ENCODE measurements around the gene MACROD2.

Gene MACROD2

DNA sequence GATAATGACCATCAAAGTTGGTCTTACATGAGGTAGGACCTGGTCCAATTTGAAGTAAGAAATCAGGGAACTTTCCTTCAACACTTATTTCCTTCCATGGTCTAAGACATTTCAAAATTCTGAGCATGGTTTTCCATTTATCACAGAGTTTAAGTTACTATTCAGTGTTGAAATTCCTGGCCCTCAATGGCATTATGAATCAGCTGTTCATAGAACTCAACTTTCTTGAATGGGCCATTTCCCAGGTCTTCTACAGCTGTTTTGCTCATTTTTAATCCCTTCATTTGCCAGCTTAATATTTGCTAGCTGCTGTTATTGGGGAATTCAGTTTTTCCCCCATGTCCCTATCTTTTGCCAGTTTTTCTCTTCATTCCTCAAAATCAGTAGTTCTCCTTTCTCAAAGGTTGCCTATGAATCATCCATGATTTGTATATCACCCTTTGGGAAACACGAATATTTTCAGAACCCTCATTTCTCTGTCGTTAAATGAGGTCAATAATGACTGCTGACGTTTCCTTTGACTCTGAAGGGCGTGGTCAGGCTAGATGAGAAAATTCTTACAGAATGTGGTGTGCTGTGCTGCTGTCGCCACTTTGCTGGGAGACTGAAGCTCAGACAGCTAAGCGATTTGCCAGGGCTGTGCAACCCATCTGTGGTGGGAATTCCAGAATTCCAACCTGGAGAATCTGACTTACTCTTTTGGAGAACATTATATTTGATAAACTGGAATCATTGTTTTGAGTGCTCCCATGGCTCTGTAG is 558.6 kb downstream of the MACROD2 start:
- FAIRE-seq: no peak

DNA sequence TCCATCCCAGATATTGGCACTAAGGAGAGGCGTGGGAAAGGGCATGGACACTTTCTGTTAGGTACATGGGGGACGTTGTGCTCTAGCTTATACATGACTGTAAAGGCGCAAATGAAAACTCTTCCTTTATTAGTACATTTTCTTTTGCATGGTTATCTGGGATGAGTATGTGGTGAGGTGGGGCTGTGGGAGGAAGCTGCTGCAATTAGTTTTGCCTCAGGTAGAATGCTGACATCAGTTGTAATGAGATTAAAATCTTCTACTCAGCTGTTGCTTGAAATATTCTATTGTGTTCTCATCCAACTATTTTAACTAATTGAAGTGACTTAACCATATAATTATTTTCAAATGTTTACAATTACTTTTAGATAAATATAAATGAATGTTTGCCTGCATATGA is 560.4 kb downstream of the MACROD2 start:
- no peak for FAIRE-seq

DNA sequence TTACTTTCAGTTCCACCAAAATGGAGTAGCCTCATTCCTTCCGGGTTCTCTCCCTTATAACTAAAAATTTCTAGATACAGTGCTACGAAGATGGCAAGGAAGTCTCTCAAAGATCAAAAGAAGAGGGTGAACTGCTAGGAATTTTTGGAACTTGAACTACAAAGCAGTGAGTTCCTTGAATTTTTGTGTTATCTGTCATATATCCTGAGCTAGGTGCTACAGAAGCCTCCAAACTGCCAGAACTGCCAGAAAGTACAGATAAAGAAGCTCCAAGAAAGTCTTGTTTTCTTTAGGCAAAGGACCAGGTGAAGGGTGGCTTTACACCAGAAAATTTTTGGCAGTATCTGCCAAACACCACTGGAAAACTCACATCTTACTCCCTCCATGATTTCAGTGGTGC is 560.9 kb downstream of the MACROD2 start:
- FAIRE-seq: no peak

DNA sequence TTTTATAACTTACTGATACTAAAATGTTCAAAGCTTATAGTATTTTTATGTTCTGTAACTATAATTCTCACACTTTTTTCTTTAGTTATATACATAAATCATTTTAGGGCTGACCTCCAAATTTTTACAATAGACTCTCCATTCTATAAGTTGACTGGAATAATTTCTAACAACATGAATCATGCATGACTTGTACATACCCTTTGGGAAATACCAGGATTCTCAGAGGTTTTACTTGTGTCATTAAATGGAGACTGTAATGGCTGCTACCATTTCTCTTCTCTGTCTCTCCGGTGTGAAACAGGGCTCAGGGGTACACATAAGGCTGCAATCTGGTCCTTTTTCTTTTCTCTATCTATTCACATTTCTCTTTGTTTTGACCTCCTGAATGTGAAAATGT is 564.3 kb downstream of the MACROD2 start:
- FAIRE-seq: no peak

DNA sequence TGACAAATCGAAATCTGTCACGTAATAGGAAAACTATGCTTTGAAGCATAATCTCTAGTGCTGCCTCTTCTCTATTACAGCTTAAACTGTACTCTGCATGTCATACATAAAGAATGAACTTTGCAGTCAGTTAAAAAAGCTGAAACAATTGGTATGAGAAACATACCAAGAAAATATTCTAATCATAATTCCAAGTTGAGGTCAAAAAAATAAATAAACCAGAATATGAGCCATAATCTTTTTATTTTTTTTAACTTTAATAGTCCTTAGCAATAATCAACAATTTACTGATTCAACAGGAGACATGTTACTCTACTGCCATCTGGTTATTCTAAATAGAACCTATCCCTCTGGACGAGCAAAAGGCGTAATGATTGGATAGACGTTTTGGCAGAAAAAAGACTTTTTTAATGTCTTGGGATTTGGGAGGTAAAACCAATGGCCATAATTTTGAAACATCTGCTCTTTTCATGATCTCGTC is 566.5 kb downstream of the MACROD2 start:
- no peak for FAIRE-seq

DNA sequence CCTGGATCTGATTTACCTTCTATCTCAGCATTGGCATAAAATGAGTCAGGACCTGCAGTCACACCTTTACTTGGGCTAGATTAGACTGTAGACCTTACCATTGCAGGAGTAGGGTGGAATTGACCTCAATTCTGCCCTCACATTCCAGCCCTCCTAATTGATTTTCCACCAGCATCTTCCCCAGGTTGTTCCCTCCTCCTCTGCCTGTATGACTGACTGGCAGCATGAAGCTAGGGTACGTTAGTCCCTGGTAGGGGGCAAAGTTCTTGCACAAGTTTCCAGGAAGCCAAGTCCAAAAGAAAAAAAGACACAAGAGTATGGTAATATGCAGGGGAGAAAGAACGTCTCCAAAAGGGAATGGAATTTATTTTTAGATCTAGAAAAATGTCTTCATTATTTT is 567.7 kb downstream of the MACROD2 start:
- no peak for FAIRE-seq

DNA sequence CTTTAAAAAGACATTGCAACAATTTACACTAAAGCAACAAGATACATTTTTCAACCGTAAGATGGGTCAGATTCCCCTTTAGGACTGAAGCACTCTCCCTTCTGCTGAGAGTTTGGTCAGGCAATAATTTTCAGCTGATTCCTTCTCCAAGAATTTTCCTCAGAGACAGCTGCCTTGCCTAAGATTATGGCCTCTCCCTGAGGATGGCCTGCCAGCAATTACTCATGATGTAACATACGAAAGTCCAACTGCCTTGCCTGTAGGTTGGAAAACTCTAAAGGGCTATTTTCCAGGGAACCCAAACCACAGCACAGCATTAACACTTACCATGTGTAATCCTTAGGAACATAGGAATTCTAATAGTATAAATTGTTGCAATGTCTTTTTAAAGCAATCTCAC is 571.2 kb downstream of the MACROD2 start:
- no peak for FAIRE-seq

DNA sequence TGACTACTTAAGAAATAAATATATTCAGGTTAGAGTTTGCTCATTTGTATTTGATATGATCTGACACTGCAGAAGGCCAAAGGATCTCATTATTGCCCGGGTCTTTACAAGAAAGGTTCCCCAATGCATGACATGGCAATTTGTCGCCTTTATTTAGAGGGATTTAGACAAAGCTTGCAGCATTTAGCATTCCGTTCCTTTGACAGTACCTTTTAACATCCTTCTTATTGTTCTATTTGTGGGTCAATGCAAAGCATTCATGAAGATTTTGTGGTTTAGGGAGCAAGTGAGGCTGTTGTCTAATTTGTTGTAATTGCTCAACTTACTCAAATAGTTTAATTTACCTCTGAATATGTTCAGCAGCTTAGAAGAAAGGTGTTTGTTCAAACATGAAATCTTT is 572.9 kb downstream of the MACROD2 start:
- FAIRE-seq: no peak

DNA sequence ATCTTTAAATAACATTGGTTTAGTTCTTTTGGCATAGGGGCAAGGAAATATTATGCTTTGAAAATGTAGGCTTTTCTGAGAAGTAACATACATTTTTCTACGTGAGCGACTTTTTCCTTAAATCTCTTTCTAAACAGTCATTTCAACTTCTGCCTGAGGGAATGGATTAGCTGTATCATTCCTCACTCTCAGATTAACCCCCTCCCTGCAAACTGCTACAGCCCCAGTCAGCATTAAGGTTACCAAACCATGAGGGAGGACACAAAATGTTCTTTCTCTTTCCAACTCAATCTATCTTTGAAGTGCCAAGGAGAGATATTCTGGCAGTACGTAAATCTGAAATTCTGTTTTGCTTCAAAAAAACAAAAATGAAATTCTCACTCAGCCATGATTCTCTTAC is 573.4 kb downstream of the MACROD2 start:
- FAIRE-seq: no peak

DNA sequence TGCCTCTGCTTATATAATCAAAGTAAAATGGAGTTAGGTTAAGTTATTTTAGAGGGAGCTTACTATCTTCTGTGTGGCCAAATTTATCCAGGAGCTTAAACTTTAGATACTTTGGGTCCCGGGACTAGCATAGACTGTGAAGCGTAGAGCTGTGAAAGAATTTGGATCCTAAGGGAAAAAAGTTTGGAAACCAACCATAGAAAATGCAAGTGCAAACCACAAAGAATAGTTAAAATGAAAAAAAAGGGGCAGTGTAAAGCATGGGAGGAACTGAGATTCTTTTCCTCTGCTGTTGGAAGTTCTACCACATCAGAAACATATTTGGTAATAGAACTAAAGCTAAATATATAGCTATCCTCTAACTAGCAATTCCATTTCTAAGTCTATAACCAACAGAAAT is 574.3 kb downstream of the MACROD2 start:
- FAIRE-seq: no peak

DNA sequence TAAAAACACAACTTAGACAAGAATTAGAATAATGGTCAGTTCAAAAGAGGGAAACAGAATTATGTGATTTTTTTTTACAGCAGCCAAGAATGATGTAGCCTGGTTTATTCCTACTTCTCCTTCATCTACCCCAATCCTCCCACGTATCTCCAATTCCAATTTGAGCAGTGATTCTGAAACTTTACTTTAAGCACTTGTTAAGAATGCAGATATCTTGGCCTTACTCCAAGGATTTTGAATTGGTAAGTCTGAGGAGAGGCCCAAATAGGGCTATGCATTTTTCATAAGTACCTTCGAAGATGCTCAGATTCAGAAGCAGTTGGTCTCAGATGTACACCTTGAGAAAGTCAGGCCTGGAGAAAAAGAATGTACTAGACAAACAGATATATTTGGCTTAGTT is 575.5 kb downstream of the MACROD2 start:
- no peak for FAIRE-seq

DNA sequence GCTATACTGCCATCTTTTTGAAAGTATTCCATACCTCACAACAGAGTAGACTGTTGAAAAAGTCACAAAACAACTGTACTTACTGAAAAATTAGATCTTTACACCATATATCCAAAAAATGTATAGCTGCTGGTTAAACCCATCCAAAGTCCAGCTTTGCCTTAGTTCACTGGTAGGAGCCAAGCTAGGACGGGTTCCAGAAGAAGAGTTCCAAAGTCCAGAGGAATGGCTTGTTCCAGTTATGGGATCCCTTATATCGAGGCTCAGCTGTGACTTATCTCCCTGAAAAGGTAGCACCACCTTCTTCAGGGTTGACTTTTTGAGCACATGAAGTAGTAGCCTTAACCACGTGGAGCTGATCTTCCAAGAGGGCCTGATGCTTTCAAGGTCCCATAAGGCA is 578.4 kb downstream of the MACROD2 start:
- no peak for FAIRE-seq

DNA sequence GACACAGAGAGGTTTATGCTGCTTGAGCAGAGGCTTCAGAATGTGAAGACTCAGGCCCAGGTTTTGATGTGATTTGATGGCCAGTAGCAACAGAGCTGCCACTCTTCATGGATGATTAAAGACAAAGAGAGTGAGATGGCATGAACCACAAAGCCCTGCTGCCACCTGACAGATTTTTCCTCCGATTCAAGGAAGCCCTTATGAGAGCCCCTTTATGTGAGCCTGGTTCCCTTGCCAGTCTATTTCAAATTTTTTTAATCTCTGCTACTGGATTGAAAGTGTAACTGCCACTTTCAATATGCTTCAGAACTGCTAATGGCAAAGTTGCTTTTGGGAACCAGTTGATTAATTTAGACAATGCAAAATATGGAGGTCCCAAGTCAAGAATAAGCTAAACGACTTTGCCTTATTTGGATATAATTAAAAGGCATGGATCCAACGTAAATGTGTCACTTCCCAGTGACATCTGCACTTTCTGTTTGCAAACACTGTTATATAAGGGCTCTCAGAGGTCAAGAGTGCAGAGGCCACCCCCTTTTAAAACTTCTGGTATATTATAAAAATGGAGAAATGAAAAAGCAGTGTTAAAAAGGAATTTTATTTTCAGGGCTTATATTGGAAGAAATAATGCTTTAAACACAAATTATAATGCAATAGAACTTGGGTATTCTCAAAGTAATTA is 581.0 kb downstream of the MACROD2 start:
- FAIRE-seq: no peak

DNA sequence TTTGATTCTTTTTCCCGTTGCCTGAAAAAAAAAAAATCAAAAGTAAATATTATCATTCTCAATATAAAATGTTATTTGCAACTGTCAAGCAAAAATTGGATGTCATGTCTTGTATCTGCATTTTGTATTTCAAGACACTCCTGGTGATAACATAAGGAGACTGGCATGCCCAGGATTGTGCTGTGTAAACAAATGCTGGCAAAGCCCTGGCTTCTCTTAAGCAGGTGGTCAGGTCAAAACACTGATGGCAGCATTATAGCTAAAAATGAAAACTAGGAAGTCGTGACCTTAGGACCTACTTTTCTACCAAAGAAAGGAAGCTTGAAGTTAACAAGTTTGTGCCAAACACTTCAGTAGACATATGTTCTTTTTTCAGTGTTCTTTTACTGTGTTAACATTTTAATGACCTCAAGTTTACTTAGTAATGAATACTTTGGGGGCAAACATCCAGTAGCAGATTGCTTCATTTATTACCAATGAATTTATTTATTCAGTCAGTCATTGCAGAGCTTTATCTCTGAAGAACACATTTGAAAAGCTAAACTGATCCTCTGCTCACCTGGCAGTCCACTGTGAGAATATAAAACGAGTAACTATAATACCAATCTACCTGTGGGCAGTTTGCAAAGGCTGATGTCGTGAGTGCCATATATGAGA is 585.2 kb downstream of the MACROD2 start:
- no peak for FAIRE-seq

DNA sequence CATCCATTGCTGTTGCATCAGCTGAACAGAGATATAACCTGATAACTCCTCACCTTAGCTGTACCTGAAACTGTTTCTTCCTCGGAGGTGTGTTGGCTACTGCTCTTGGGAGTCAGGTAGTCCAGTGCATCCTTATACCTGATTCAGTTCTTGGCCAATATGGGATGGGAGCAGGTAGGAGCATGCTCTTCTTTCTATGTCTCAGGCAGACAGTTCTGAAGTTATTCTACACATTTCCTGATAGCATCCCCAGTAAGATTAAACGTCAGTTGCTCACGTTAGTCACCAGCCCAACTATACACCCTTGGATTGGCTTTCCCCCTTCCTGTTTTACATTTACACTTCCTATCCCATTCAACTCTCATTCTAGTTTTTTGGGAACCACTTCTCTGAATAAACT is 586.4 kb downstream of the MACROD2 start:
- FAIRE-seq: no peak

DNA sequence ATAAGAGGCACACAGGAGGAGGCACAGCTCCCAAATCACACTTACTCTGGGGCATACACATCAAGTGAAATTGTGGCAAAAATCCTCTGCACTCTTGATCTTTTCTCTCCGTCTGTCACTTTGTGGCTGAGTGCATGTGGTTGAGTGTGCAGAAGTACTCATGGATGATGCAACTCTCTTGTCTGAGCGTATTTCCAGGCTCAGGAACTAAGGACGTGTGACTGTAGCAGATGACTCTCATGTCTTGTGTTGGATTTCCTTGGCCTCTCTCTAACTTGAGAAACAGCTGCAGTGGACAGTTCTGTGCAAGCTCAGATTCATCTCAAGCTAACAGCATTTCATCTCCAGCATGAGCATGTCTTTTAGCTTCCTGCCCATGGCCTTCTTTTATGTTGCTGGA is 587.5 kb downstream of the MACROD2 start:
- FAIRE-seq: no peak

DNA sequence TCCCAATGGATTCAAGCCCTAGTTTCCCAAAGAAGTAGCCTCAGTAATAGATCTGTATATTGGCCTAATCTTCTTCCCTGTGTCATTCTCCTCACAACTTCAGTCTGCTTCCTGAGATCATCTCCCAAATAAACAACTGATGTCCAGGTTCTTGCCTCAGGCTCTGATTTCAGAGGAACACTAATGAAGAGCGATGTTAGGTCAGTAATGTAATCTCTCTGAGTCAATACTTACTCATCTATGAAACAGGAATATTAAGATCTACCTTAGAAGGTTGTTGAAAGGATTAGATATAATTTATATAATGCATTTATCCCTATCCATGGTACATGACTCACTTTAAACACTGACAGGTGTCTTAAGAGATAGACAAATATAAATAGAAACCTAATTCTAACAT is 588.1 kb downstream of the MACROD2 start:
- FAIRE-seq: no peak

DNA sequence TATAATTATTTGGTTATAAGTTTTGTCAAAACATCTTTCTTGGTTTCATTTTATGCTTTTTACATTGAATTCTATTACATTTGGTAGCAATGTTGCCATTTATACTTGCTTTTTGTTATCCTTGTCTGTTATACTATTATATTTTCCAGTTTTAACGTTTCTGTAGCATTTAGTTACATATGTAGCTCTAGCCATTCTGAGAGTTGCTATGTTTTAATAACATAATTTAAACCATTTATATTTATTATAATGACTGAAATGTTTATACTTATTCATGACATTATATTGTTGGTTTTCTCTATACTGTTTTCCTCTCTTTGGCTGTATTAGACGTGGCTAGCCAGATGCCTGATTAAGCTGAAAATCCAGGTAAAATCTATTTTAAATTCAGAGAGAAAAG is 594.1 kb downstream of the MACROD2 start:
- FAIRE-seq: no peak

DNA sequence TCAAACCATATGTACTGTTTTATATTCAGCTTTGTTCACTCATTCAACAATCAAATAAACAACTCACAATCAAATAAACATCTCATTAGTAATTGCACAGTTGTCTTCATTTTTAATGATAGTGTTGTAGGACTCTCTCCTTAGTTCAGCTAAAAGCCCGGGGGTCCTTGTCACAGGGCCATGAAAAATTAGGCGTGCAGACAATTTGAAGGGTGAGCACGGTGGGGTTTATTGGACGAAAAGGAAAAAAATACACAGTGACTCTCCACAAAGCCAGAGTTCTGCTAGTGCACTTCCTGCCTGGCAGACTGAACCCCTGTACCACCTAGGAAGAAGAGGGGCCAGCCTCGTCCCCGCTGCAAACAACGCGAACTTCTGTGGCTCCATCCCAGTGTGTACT is 599.7 kb downstream of the MACROD2 start:
- FAIRE-seq: no peak

DNA sequence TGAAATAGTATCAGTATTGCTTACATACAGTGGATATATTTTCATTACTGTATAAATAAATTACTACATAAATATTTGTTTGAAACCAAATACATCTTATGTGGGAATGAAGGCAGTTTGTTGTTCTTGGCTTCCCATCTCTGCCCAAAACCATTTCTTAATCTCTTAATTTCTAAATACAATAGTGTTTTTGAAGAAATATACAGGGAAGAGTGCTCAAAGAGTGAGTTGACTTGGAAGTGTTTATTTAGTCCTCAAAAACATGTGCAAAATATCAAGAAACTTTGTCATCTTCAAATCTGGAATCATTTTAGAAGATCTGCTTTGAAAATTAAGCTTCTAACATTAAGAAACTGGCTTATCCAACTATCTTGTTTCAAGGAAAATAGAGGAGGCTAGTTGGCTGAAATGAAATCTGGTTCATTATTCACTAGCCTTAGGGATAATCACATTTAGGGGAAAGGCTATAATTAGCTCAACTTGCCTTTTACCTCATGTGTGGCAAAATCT is 601.9 kb downstream of the MACROD2 start:
- FAIRE-seq: no peak

DNA sequence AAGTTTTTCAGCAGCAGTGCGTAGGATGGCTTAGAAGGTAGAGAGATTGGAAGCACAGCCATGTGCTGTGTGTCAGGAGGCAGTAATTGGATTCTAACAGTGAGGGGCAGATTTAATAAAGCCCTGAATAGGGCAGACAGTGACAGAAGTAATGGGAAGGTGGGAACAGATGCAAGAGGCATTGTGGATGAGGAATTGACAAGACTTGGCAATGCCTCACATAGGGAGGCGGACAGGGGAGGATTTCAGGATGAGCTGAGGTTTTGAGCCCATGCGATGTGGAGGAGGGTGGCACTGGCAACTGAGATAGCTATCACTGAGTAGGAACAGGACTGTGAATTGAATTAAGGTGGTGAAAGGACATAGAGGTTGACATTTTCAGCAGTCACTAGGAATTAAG is 604.3 kb downstream of the MACROD2 start:
- FAIRE-seq: no peak

DNA sequence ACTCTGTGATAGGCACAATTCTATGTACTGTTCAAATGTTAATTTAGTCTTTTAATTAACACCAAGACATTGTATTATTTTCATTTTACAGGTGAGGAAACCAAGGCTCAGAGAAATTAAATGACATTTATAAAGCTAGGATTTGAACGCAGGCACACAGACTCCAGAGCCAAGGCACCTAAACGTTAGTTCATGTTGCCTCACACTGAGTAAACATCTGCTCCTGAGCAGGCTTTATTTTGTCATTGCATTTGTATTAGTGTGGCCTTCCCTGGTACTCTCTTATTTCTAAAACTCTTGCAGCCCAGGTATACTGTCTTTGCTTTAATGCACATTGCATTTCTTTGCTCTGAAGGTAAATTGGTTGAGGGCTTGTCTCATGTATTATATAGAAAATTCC is 605.2 kb downstream of the MACROD2 start:
- no peak for FAIRE-seq

DNA sequence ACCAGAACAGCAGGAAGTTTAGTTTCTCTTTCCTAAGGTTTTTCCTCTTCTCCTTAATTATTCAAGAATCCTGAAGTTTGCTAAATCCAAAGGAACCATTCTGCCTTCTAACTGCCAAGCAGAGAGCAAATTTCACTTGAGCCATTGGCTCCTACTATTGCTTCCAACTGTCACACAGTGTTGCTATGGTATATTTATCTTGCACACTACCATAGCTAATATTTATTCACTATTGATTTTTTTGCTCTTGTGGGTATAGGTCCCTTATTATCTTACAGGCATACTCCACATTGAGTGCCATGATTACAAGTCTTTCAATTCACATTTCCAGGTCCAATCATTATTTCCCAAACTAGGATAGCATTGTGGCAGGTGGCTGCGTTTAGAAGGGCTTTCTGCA is 608.8 kb downstream of the MACROD2 start:
- FAIRE-seq: no peak

All from TTC549 (cell line).